HEK293 (cell line): ENCODE measurements around the gene PDZD4.

ENCODE experiments used
- CTCF ChIA-PET: fragments of 350-600 bp; formaldehyde crosslinking; extraction: SDS; loops from one replicate; lab custom pipeline; 2021; ENCODE audit warnings: antibody characterized with exemption; lab: Yijun Ruan, JAX
- POLR2A ChIA-PET: fragments of 300-600 bp; formaldehyde crosslinking; extraction: SDS; loops from one replicate; lab custom pipeline; 2020; ENCODE audit warnings: antibody characterized with exemption, inconsistent platforms; lab: Yijun Ruan, JAX
- H3K27ac ChIP-seq: fragments of 200-500 bp; sonication (Bioruptor generic); 2 replicates; pipeline ENCODE4 v1.5.1; 2014; ENCODE audit warnings: low read depth, low read length, control low read depth, inconsistent platforms; ENCODE audit errors: extremely low read depth
- H3K36me3 ChIP-seq, 2 experiments: fragments of 200-500 bp in 1 of 2; sonication (Bioruptor generic) in 1 of 2; 1 replicate in 1 of 2; 2 replicates in 1 of 2; pipeline ENCODE4 v1.5.1; 2014 to 2017; ENCODE audit warnings: inconsistent platforms in 2 of 2, low read length in 2 of 2; ENCODE audit not compliant: control insufficient read depth in 2 of 2, insufficient read depth in 1 of 2
- H3K4me1 ChIP-seq: fragments of 200-500 bp; sonication (Bioruptor generic); 2 replicates; pipeline ENCODE4 v1.5.1; 2014; ENCODE audit warnings: mild to moderate bottlenecking, low read length, inconsistent platforms; ENCODE audit not compliant: control insufficient read depth, insufficient read depth
- H3K4me3 ChIP-seq: 2 replicates; pipeline ENCODE4 v1.5.1; 2011; ENCODE audit warnings: low read depth, mild to moderate bottlenecking, control low read depth, low read length, moderate library complexity
- H3K9me3 ChIP-seq: fragments of 200-500 bp; sonication (Bioruptor generic); 2 replicates; pipeline ENCODE4 v1.5.1; 2014; ENCODE audit warnings: low read depth, low read length, inconsistent platforms; ENCODE audit not compliant: control insufficient read depth, insufficient read depth
- CTCF ChIP-seq: fragments of 450-650 bp; formaldehyde crosslinking; IDR thresholded peaks from 2 replicates; pipeline ENCODE4 v1.5.1; 2016; ENCODE audit warnings: missing biosample characterization, missing genetic modification characterization
- KLF8 ChIP-seq: fragments of 450-650 bp; formaldehyde crosslinking; IDR thresholded peaks from 2 replicates; pipeline ENCODE4 v1.5.1; 2016; ENCODE audit warnings: missing biosample characterization, missing genetic modification characterization
- MZF1 ChIP-seq: fragments of 450-650 bp; formaldehyde crosslinking; IDR thresholded peaks from 2 replicates; pipeline ENCODE4 v1.5.1; 2017; ENCODE audit warnings: missing biosample characterization, missing genetic modification characterization, borderline replicate concordance
- PRDM2 ChIP-seq: fragments of 450-650 bp; formaldehyde crosslinking; IDR thresholded peaks from 2 replicates; pipeline ENCODE4 v1.5.1; 2016; ENCODE audit warnings: missing biosample characterization, missing genetic modification characterization, borderline replicate concordance
- ZIC2 ChIP-seq: fragments of 450-650 bp; formaldehyde crosslinking; IDR thresholded peaks from 2 replicates; pipeline ENCODE4 v1.5.1; 2016; ENCODE audit warnings: missing biosample characterization, missing genetic modification characterization
- ZNF140 ChIP-seq: fragments of 450-650 bp; formaldehyde crosslinking; IDR thresholded peaks from 2 replicates; pipeline ENCODE4 v1.5.1; 2016; ENCODE audit warnings: missing biosample characterization, missing genetic modification characterization
- ZNF280C ChIP-seq: fragments of 450-650 bp; formaldehyde crosslinking; IDR thresholded peaks from 2 replicates; pipeline ENCODE4 v1.5.1; 2016; ENCODE audit warnings: missing biosample characterization, missing genetic modification characterization
- ZNF398 ChIP-seq: fragments of 450-650 bp; formaldehyde crosslinking; IDR thresholded peaks from 2 replicates; pipeline ENCODE4 v1.5.1; 2017; ENCODE audit warnings: missing biosample characterization, missing genetic modification characterization
- ZNF529 ChIP-seq: fragments of 450-650 bp; formaldehyde crosslinking; IDR thresholded peaks from 2 replicates; pipeline ENCODE4 v1.5.1; 2017; ENCODE audit warnings: missing genetic modification characterization, missing biosample characterization; ENCODE audit not compliant: insufficient replicate concordance
- ZNF530 ChIP-seq: fragments of 450-650 bp; formaldehyde crosslinking; IDR thresholded peaks from 2 replicates; pipeline ENCODE4 v1.5.1; 2016; ENCODE audit warnings: low read depth, missing biosample characterization, missing genetic modification characterization
- ZNF549 ChIP-seq: fragments of 450-650 bp; IDR thresholded peaks from 2 replicates; pipeline ENCODE4 v1.5.1; 2018; ENCODE audit warnings: missing biosample characterization, missing genetic modification characterization, mild to moderate bottlenecking, inconsistent platforms, moderate library complexity
- ZNF658 ChIP-seq: fragments of 450-650 bp; formaldehyde crosslinking; IDR thresholded peaks from 2 replicates; pipeline ENCODE4; 2016; ENCODE audit warnings: missing biosample characterization, missing genetic modification characterization
- ZNF777 ChIP-seq: fragments of 450-650 bp; formaldehyde crosslinking; IDR thresholded peaks from 2 replicates; pipeline ENCODE4 v1.5.1; 2017; ENCODE audit warnings: missing biosample characterization, missing genetic modification characterization, borderline replicate concordance
- TF ChIP-seq, protein P1 (sequence below): sonication (generic); formaldehyde crosslinking; IDR thresholded peaks from 2 replicates; pipeline ENCODE4 v1.8.1; 2022; ENCODE audit warnings: mild to moderate bottlenecking, moderate library complexity, missing genetic modification reagents
- TF ChIP-seq, protein P2 (sequence below): fragments of 450-650 bp; formaldehyde crosslinking; IDR thresholded peaks from 2 replicates; pipeline ENCODE4 v1.5.1; 2016; ENCODE audit warnings: missing biosample characterization, missing genetic modification characterization

The PDZD4 gene

DNA sequence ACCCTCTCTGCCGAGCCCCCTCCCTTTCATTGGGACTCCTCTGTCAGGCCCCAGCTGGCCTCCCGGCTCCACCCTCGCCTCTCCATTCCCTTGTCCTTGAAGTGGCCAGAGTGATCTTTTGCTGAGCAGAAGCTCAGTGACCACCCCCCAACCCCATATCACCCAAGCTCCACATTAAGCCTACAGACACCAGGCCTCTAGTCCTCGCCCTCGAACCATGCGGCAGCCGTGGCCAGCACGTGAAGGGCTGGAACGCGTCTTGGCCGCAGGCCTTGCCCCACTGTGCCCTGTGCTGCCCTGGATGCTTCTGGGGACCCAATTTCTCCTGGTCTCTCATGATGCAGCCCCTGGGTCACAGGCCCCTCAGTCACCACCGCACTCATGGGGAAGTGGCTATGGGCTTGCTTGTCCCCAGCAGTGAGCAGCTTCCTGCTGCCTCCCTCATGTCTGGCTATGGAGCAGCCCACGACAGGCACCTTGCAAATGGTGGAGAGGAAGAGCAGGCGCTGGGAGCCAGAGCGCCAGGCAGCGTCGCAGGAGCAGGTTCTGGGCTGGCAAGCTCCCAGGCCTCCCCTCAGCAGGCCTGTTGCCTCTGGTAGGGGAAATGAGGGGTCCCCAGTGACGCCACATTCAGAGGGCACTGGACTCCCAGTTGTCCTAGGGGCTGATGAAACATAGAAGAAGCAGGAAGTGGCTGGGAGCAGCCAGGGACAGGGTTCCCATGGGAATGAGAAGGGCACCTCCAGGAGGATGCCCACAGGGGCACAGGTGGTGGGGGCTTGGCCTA, 50.3 kb downstream of the PDZD4 start:
- TF ChIP-seq PRDM2 (tag by site-specific recombination): no peak
- Histone ChIP-seq H3K9me3 (no peaks in the 10 kb centered on the region), H3K36me3 (peaks cover 0 to 4% of the 10 kb centered on the region in 2 experiments; a peak in 1 of 3 replicates), H3K4me3 (no peak overlapping the region), H3K27ac (no peak overlapping the region), H3K4me1 (no peaks in the 10 kb centered on the region)
- ChIA-PET CTCF (interaction anchor here (0.6 to 1.2 kb wide), 7 partner anchors 17 to 128 kb away, joined by 3 to 4 read pairs (median 3); no protein-coding TSS in a partner anchor), POLR2A (interaction anchor here (0.7 to 3.3 kb wide), 3 partner anchors 14 to 148 kb away, joined by 3 to 16 read pairs (median 8); partner anchors contain the start of genes IDH3G and SSR4)

- H3K4me1 ChIP-seq: no peaks in the 10 kb centered on the region
- H3K4me3 ChIP-seq: no peak overlapping the region
- ChIA-PET CTCF (interaction anchor here (0.6 to 2.2 kb wide), 4 partner anchors 11 to 541 kb away, joined by 3 to 8 read pairs (median 4); no protein-coding TSS in a partner anchor), POLR2A (interaction anchor here (2.1 kb wide), 1 partner anchor 150 kb away, joined by 8 read pairs; no protein-coding TSS in a partner anchor)
- no peaks in the 10 kb centered on the region for H3K36me3 ChIP-seq
- no peaks in the 10 kb centered on the region for H3K9me3 ChIP-seq
- no peak overlapping the region for H3K27ac ChIP-seq
- TF ChIP-seq ZNF140 (tag by site-specific recombination) (no peak), ZNF549 (no peak), ZIC2 (tag by site-specific recombination) (peak; percentile 60; the same call in 1 of the 2 replicates), MZF1 (tag by site-specific recombination) (no peak), ZNF529 (tag by site-specific recombination) (no peak), CTCF (tag by site-specific recombination) (peak; percentile 37; the same call in 1 of the 2 replicates), KLF8 (tag by site-specific recombination) (0 out of 2 replicates have a peak, but pooled peaks have one; percentile 24), ZNF658 (tag by site-specific recombination) (no peak), ZNF530 (no peak), ZNF398 (no peak), ZNF777 (tag by site-specific recombination) (no peak), ZNF280C (no peak)
- TF ChIP-seq, protein P1, sequence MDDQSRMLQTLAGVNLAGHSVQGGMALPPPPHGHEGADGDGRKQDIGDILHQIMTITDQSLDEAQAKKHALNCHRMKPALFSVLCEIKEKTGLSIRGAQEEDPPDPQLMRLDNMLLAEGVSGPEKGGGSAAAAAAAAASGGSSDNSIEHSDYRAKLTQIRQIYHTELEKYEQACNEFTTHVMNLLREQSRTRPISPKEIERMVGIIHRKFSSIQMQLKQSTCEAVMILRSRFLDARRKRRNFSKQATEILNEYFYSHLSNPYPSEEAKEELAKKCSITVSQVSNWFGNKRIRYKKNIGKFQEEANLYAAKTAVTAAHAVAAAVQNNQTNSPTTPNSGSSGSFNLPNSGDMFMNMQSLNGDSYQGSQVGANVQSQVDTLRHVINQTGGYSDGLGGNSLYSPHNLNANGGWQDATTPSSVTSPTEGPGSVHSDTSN (CRISPR knock-in tag): 0 out of 2 replicates have a peak, but pooled peaks have one; percentile 12
- TF ChIP-seq, protein P2, sequence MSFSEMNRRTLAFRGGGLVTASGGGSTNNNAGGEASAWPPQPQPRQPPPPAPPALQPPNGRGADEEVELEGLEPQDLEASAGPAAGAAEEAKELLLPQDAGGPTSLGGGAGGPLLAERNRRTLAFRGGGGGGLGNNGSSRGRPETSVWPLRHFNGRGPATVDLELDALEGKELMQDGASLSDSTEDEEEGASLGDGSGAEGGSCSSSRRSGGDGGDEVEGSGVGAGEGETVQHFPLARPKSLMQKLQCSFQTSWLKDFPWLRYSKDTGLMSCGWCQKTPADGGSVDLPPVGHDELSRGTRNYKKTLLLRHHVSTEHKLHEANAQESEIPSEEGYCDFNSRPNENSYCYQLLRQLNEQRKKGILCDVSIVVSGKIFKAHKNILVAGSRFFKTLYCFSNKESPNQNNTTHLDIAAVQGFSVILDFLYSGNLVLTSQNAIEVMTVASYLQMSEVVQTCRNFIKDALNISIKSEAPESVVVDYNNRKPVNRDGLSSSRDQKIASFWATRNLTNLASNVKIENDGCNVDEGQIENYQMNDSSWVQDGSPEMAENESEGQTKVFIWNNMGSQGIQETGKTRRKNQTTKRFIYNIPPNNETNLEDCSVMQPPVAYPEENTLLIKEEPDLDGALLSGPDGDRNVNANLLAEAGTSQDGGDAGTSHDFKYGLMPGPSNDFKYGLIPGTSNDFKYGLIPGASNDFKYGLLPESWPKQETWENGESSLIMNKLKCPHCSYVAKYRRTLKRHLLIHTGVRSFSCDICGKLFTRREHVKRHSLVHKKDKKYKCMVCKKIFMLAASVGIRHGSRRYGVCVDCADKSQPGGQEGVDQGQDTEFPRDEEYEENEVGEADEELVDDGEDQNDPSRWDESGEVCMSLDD (tag by site-specific recombination): no peak
Observed at GRCh38 chrX:153778684-153779101, 51.7 kb downstream of the PDZD4 start.
